Articular chondrocyte of knee joint (primary cell): ENCODE results near the gene SSR4. TPM values are rescaled to one million over a fixed set of nuclear protein-coding genes. Genes with fewer than 3 reads are reported as not detected.

ENCODE experiments used
- total RNA-seq: library from RNA; depleted of rRNA; stranded (reverse); fragments of >200 nt; gene quantifications from 2 replicates; pipeline ENCODE4 v1.2.3, GENCODE V29; 2012

Gene SSR4
- 170 and 202 TPM in 2 replicates for total RNA-seq

GRCh38 chrX:153794018-153794896, at the start of gene SSR4, which contains the start of gene IDH3G:
Gene SSR4 (plus strand): TSS chrX:153794668. CDS start chrX:153794688, 20 bp downstream.
Gene IDH3G (minus strand): TSS chrX:153794375. CDS start chrX:153794326, 49 bp downstream.

DNA sequence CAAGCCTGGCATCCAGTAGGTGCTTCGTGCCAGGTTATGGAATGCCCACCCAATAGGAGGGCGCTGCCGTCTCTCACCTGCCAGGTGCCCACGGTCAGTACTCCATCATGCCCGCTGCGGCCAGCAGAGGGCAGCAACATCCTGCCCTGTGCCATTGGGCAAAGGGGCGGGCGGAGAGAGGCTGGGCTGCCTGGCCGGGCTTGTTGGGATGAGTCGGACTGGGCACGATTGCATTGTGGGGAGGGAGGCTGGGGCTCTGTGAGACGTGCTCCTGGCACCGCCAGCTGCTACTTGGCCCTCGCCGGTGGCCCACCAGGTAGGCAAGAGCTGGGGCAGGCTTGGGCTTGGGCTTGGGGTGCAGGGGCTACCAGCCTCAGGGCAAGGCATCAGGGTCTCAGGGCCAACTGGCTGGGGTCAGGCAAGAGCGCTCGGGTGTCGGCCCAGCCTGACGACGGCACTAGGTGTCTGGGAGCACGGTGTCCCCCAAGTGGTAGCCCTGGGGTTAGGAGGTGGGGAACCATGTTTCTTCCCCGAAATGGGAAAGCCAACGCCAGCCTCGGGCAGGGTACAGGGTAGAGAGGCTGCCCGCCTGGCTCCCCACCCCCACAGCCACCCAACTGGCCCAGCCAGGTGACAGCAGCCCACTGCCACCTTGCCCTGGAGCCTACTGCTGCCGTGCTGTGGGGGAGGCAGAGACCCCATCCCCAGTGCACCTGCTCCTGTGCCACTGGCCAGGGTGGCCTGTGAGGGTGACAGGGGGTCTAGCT, 30.3 kb upstream of the SSR4 start, which contains the start of gene PLXNB3:
TSS of gene PLXNB3 (plus strand) at position 261 of the 767 bp plus-strand sequence. CDS start 1,287 bp downstream, outside the sequence.

GRCh38 chrX:153780678-153781427, 13.6 kb upstream of the SSR4 start, which contains the start of gene SRPK3:
Gene SRPK3 (plus strand): TSS chrX:153781041. CDS start chrX:153781087, 46 bp downstream.

DNA sequence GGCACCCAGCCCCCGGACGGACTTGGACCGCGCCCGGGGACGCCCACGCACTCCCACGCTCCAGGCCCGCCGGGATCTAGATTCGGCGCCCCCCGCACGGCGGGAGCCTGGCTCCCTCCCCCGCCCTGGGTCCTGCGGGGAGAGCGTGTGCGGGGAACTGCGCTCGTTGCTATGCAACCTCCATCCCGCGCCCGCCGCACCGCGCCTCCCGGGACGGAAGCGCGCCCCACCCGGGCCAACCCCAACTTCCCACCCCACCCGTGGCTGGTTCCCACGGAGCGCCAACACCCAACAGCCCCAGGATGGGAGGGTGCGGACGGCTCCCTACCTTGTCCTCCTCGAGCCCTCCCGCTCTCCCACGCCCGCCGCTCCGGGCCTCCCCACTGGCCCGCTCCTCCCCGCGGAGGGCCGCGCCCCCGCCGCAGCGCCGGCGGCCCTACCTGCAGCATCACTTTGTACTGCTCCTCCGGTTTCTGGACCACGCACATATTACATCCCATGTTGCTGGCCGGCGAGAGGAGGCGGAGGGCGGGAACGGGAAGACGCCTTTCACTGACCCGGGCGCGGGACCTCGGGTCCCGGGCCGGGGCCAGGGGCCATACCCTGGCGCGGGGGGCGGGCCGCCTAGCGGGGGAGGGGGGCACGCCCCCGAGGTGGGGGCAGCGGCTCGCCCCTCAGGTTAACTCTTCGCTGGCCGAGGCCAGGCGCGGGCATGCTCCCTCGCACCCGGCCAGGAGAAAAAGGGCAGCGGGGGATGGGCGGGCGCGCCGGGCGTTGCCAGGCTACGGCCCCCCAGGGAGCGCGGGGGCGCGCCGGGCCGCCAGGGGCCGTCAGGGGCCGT, 35.6 kb downstream of the SSR4 start, which contains the start of gene PDZD4:
TSS of gene PDZD4 (minus strand) at position 746 of the 841 bp plus-strand sequence. CDS start at position 500, 246 bp downstream.

Other genes with a start within 250 kb of the SSR4 start
- gene CCNQ, start 195.5 kb upstream of the SSR4 start, total RNA-seq, result 18.2 and 23.9 TPM in 2 replicates
- gene DUSP9, start 147.5 kb upstream of the SSR4 start, total RNA-seq, result not detected in 2 replicates
- gene PNCK, start 120.9 kb upstream of the SSR4 start, total RNA-seq, result 0.39 and 0.65 TPM in 2 replicates
- gene SLC6A8, start 106.7 kb upstream of the SSR4 start, total RNA-seq, result 14.9 and 22.5 TPM in 2 replicates
- 114 and 131 TPM in 2 replicates for gene BCAP31, start 70.3 kb upstream of the SSR4 start, total RNA-seq
- 13.2 and 13.3 TPM in 2 replicates for gene ABCD1, start 69.8 kb upstream of the SSR4 start, total RNA-seq
- 4.7 and 5.0 TPM in 2 replicates for gene PLXNB3, start 30.4 kb upstream of the SSR4 start, total RNA-seq
- 0.65 TPM in 2 replicates for gene SRPK3, start 13.6 kb upstream of the SSR4 start, total RNA-seq
- gene IDH3G, start 293 bp upstream of the SSR4 start, total RNA-seq, result 41.1 and 41.8 TPM in 2 replicates
- gene PDZD4, start 35.9 kb downstream of the SSR4 start, total RNA-seq, result 0.78 and 0.97 TPM in 2 replicates
- 0.43 and 0.52 TPM in 2 replicates for gene L1CAM, start 91.5 kb downstream of the SSR4 start, total RNA-seq
- gene AVPR2, start 110.0 kb downstream of the SSR4 start, total RNA-seq, result not detected in 2 replicates
- gene ARHGAP4, start 131.6 kb downstream of the SSR4 start, total RNA-seq, result 1.2 and 1.7 TPM in 2 replicates
- 46.7 and 47.6 TPM in 2 replicates for gene NAA10, start 140.4 kb downstream of the SSR4 start, total RNA-seq
- gene RENBP, start 150.0 kb downstream of the SSR4 start, total RNA-seq, result 5.1 and 7.7 TPM in 2 replicates
- 21.5 and 26.9 TPM in 2 replicates for gene HCFC1, start 177.2 kb downstream of the SSR4 start, total RNA-seq
- gene TMEM187, start 178.1 kb downstream of the SSR4 start, total RNA-seq, result 5.1 and 5.7 TPM in 2 replicates
- gene IRAK1, start 225.2 kb downstream of the SSR4 start, total RNA-seq, result 47.1 and 71.7 TPM in 2 replicates